GM18868 (cell line): Measurements from ENCODE around the gene ATP5MC2.

Experiments
- ATAC-seq: cut with Tn5 transposase; IDR thresholded peaks from one replicate; pipeline ENCODE4 v1.9.1; 2021; ENCODE audit warnings: mild to moderate bottlenecking, moderate library complexity; ENCODE audit not compliant: unreplicated experiment

ATP5MC2 gene

DNA sequence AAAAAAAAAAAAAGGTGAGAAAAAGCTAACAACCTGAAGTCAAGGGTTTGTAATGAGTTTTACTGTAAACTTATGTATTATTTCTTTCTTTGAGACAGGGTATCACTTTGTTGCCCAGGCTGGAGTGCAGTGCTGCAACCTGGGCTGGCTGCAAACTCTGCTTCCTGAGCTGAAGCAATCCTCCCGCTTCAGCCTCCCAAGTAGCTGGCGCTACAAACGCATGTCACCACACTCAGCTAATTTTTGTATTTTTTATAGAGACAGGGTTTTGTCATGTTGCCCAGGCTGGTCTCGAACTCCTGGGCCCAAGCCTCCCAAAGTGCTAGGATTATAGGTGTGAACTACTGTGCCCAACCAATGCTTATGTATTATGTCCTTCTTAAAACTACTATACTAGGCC, 58.9 kb downstream of the ATP5MC2 start:
- ATAC-seq: no peak
